ENCODE data around the gene SEMA6A.

- TF ChIP-seq SUZ12 (IDR thresholded peaks at IDR 0.05; ENCODE audit: extremely low read depth, insufficient read depth, insufficient read length) (no peak), ZNF274 (IDR thresholded peaks at IDR 0.05; ENCODE audit: low read depth, low read length) (no peak)
Measured at GRCh38 chr5:116553366-116553765, 21.3 kb downstream of the SEMA6A start.
